OCI-LY7 (cell line): ENCODE data around the gene GNAZ.

Experiments
- EZH2phosphoT487 ChIP-seq: fragments of 200-600 bp; sonication (generic); IDR thresholded peaks from 2 replicates; pipeline ENCODE4 v1.6.1; 2018; ENCODE audit warnings: low read depth, borderline replicate concordance, mild to moderate bottlenecking, mixed run types, antibody characterized with exemption, low read length, moderate library complexity, mixed read lengths
- TF ChIP-seq, protein P1 (sequence below): fragments of 200-600 bp; sonication (generic); conservative IDR thresholded peaks from 2 replicates; pipeline ENCODE4 v1.5.1; 2014; ENCODE audit warnings: mild to moderate bottlenecking, antibody characterized with exemption, low read length, moderate library complexity, mixed read lengths

DNA sequence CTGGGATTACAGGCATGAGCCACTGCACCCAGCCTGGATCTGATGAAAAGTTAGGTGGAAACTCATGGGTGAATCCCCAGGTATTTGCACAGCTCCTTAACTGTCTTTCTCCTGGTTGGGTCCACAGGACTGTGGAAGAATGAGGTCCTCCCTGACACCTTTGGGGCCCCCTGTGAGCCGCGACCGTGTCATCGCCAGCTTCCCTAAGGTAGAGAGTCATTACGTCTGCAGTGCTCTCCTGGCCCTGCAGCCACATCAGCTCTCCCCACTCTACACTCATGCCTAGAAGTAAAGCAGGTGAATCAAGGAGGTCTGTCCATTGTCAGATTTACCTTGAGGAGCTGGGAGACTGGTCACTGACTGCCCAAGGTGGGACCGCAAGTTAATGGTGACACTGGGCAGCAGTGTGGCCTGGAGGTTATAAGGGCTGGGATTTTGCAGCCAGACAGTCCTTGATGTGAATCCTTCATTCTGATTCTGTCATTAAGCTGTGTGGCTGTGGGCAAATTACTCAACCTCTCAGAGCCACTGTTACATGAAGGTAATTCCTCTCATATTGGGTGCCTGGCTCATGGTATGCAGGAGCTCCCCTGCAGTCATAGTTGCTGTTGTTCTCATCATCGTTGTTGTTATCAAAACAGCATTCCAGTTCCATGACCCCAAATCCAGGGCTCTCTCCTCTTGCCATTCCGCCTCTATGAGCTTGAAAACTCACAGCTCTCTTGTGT, 76.3 kb downstream of the GNAZ start:
- no peak for TF ChIP-seq EZH2phosphoT487
- TF ChIP-seq, protein P1, sequence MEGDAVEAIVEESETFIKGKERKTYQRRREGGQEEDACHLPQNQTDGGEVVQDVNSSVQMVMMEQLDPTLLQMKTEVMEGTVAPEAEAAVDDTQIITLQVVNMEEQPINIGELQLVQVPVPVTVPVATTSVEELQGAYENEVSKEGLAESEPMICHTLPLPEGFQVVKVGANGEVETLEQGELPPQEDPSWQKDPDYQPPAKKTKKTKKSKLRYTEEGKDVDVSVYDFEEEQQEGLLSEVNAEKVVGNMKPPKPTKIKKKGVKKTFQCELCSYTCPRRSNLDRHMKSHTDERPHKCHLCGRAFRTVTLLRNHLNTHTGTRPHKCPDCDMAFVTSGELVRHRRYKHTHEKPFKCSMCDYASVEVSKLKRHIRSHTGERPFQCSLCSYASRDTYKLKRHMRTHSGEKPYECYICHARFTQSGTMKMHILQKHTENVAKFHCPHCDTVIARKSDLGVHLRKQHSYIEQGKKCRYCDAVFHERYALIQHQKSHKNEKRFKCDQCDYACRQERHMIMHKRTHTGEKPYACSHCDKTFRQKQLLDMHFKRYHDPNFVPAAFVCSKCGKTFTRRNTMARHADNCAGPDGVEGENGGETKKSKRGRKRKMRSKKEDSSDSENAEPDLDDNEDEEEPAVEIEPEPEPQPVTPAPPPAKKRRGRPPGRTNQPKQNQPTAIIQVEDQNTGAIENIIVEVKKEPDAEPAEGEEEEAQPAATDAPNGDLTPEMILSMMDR, result no peak
